Liver (tissue), 9 donors: ENCODE measurements around the gene GGN. TPM values are rescaled to one million over a fixed set of nuclear protein-coding genes. Genes with fewer than 3 reads are reported as not detected.

ENCODE experiments used
- DNase-seq: peaks from one replicate; pipeline ENCODE4 v3.0.0-alpha.2; 2017; ENCODE audit warnings: low spot score
- H3K27ac ChIP-seq, 2 donors: one replicate each; pipeline ENCODE4 v1.7.0; 2013; ENCODE audit warnings: inconsistent platforms in 2 of 2, low read length in 2 of 2, control low read depth in 1 of 2, low read depth in 1 of 2, mild to moderate bottlenecking in 1 of 2
- H3K27me3 ChIP-seq, 4 donors: one replicate each; pipeline versions ENCODE4 v1.6.1 to v1.7.0; 2013; ENCODE audit warnings: low read length in 3 of 4, inconsistent platforms in 1 of 4, mild to moderate bottlenecking in 1 of 4, moderate library complexity in 1 of 4; ENCODE audit not compliant: control insufficient read depth in 4 of 4, insufficient read depth in 4 of 4
- H3K36me3 ChIP-seq, 4 donors: one replicate each; pipeline versions ENCODE4 v1.6.1 to v1.7.0; 2013; ENCODE audit warnings: low read length in 3 of 4, mild to moderate bottlenecking in 3 of 4, low read depth in 1 of 4, moderate library complexity in 1 of 4; ENCODE audit not compliant: control insufficient read depth in 4 of 4, insufficient read depth in 3 of 4
- H3K4me1 ChIP-seq, 4 donors: one replicate each; pipeline versions ENCODE4 v1.6.1 to v1.7.0; 2013; ENCODE audit warnings: low read length in 3 of 4, mild to moderate bottlenecking in 3 of 4, moderate library complexity in 1 of 4; ENCODE audit not compliant: control insufficient read depth in 4 of 4, insufficient read depth in 4 of 4
- H3K4me3 ChIP-seq, 3 donors: one replicate each; pipeline versions ENCODE4 v1.6.1 to v1.7.0; 2013; ENCODE audit warnings: low read length in 3 of 3, control low read depth in 1 of 3, low read depth in 1 of 3, mild to moderate bottlenecking in 1 of 3
- H3K9ac ChIP-seq, 2 donors: one replicate each; pipeline ENCODE4 v1.7.0; 2013; ENCODE audit warnings: low read length in 2 of 2, mild to moderate bottlenecking in 2 of 2, moderate library complexity in 2 of 2, control low read depth in 1 of 2, low read depth in 1 of 2
- H3K9me3 ChIP-seq, 4 donors: one replicate each; pipeline versions ENCODE4 v1.6.1 to v1.7.0; 2013; ENCODE audit warnings: low read length in 3 of 4; ENCODE audit not compliant: control insufficient read depth in 4 of 4
- EGR1 ChIP-seq, 2 donors: IDR thresholded peaks; 2 replicates each; pipeline ENCODE4 v1.6.1; 2016 to 2018; ENCODE audit warnings: antibody characterized with exemption in 2 of 2, low read depth in 2 of 2
- FOXA1 ChIP-seq: IDR thresholded peaks from 2 replicates; pipeline ENCODE4 v1.6.1; 2016; ENCODE audit warnings: antibody characterized with exemption
- FOXA2 ChIP-seq: IDR thresholded peaks from 2 replicates; pipeline ENCODE4 v1.6.1; 2016; ENCODE audit warnings: antibody characterized with exemption
- GABPA ChIP-seq, 2 donors: IDR thresholded peaks in 1 of 2; conservative IDR thresholded peaks in 1 of 2; 2 replicates each; pipeline ENCODE4 v1.6.1; 2016; ENCODE audit warnings: antibody characterized with exemption in 2 of 2, mild to moderate bottlenecking in 1 of 2, moderate library complexity in 1 of 2
- HNF4A ChIP-seq, 2 donors: conservative IDR thresholded peaks; 2 replicates each; pipeline ENCODE4 v1.6.1; 2016; ENCODE audit warnings: antibody characterized with exemption in 2 of 2, mild to moderate bottlenecking in 2 of 2
- HNF4G ChIP-seq: IDR thresholded peaks from 2 replicates; pipeline ENCODE4 v1.6.1; 2016; ENCODE audit warnings: antibody characterized with exemption
- JUND ChIP-seq, 2 donors: IDR thresholded peaks; 2 replicates each; pipeline ENCODE4 v1.6.1; 2016; ENCODE audit warnings: antibody characterized with exemption in 2 of 2
- NR2F2 ChIP-seq: IDR thresholded peaks from 2 replicates; pipeline ENCODE4 v1.6.1; 2016; ENCODE audit warnings: antibody characterized with exemption
- RAD21 ChIP-seq, 2 donors: IDR thresholded peaks; 2 replicates each; pipeline ENCODE4 v1.6.1; 2016; ENCODE audit warnings: antibody characterized with exemption in 2 of 2, mild to moderate bottlenecking in 2 of 2
- RXRA ChIP-seq, 2 donors: IDR thresholded peaks; 2 replicates each; pipeline ENCODE4 v1.6.1; 2017 to 2018; ENCODE audit warnings: antibody characterized with exemption in 2 of 2, mild to moderate bottlenecking in 1 of 2
- SP1 ChIP-seq: IDR thresholded peaks from 2 replicates; pipeline ENCODE4 v1.6.1; 2018; ENCODE audit warnings: antibody characterized with exemption, mild to moderate bottlenecking
- TAF1 ChIP-seq: conservative IDR thresholded peaks from 2 replicates; pipeline ENCODE4 v1.6.1; 2016; ENCODE audit warnings: antibody characterized with exemption, mild to moderate bottlenecking
- YY1 ChIP-seq: IDR thresholded peaks from 2 replicates; pipeline ENCODE4 v1.6.1; 2016; ENCODE audit warnings: antibody characterized with exemption, mild to moderate bottlenecking
- WGBS: extraction: QIAGEN DNeasy Blood & Tissue Kit; methylation state at CpG from one replicate; pipeline ENCODE4 v1.1.7; 2013; 5-methylcytosine and 5-hydroxymethylcytosine counted together
- polyA plus RNA-seq, 2 donors: library from polyadenylated mRNA; stranded (reverse) in 1 of 2; unstranded in 1 of 2; fragments of 200-250 nt in 1 of 2; fragments of >200 nt in 1 of 2; fragmentation: Nextera tagmentation in 1 of 2; extraction: Ambion mirVana in 1 of 2; gene quantifications; one replicate each; pipeline versions ENCODE4 v1.2.1 to v1.2.3, GENCODE V29; 2013 to 2015
- total RNA-seq, 2 donors: library from RNA; depleted of rRNA; stranded (reverse); fragments of >200 nt; gene quantifications; one replicate each; pipeline ENCODE4 v1.2.3, GENCODE V29; 2014
- TF ChIP-seq, protein P1 (sequence below): IDR thresholded peaks from 2 replicates; pipeline ENCODE4 v1.6.1; 2016; ENCODE audit warnings: antibody characterized with exemption
- TF ChIP-seq, protein P2 (sequence below): IDR thresholded peaks from 2 replicates; pipeline ENCODE4 v1.6.1; 2016; ENCODE audit warnings: antibody characterized with exemption
- TF ChIP-seq, protein P3 (sequence below): IDR thresholded peaks from 2 replicates; pipeline ENCODE4 v1.6.1; 2016; ENCODE audit warnings: antibody characterized with exemption
- TF ChIP-seq, protein P4 (sequence below): IDR thresholded peaks from 2 replicates; pipeline ENCODE4 v1.6.1; 2016; ENCODE audit warnings: antibody characterized with exemption, mild to moderate bottlenecking
- TF ChIP-seq, protein P5 (sequence below): fragments of 150-350 bp; IDR thresholded peaks from 2 replicates; pipeline ENCODE4 v1.5.1; 2017; ENCODE audit warnings: improper control_type of control experiment, low read depth, low read length; ENCODE audit not compliant: missing input control
- donor health status: healthy.
- donor health status: healthy.
- donor health status: healthy.
- donor health status: healthy.
- donor health status: healthy.

GGN gene
- total and polyA plus RNA-seq, 4 donors, result not detected

DNA sequence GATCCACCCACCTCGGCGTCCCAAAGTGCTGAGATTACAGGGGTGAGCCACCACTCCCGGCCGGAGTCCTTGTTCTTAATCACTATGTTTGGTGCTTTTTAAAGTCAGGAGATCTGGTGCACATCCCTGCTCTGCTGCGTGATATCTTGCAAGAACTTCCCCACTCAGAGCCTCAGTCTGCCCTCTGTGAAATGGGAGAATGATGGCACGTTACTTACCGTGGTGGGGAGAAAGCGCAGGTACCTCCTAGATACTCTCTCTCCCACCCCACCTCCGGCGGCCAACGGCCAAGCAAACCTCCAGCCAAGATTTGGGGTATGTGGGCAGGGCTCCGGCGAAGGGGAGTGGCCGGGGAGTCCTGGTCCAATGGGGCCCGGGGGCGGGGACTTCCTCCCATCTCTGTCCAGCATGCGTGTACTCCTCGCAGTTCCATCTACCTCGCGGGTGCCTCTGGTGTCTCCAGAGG, 45.5 kb upstream of the GGN start, which contains the start of gene RYR1:
Gene RYR1 (plus strand): TSS at position 424 of the 466 bp plus-strand sequence. CDS start 139 bp downstream, outside the sequence.
- no peak within 1 kb of the TSS for H3K4me3 ChIP-seq
- H3K27me3 ChIP-seq, result peaks cover 0 to 9% (median 4%) of the 10 kb centered on the region in 4 donors
- H3K9ac ChIP-seq, result no peak within 1 kb of the TSS
- H3K9me3 ChIP-seq, result no peaks in the 10 kb centered on the region
- peaks cover 0 to 2% (median 0%) of the 10 kb centered on the region in 4 donors for H3K4me1 ChIP-seq
- H3K36me3 ChIP-seq, result no peaks in the 10 kb centered on the region
- TF ChIP-seq FOXA2 (no peak), EGR1 (IDR thresholded peaks at IDR 0.05; ENCODE audit: low read depth in 2 of 2) (no peak)
- H3K27ac ChIP-seq, result no peak within 1 kb of the TSS
- DNase-seq, result peak; percentile 44
- WGBS, result 16% methylated on average over 20 of the region's 20 CpGs

DNA sequence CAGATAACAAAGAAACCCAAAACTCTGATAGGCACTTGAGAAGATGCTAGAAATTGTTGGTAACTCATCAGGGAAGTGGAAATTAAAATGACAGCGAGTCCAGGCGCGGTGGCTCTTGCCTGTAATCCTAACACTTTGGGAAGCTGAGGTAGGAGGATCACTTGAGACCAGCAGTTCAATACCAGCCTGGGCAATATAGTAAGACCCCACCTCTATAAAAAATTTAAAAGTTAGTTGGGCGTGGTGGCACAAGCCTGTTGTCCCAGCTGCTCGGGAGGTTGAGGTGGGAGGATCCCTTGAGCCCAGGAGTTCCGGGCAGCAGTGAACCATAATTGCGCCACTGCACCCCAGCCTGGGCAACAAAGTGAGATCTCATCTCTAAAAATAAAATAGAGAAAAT, 43.1 kb upstream of the GGN start:
- Histone ChIP-seq H3K4me3 (no peak overlapping the region), H3K9ac (no peak overlapping the region), H3K9me3 (no peaks in the 10 kb centered on the region), H3K36me3 (no peaks in the 10 kb centered on the region), H3K4me1 (peaks cover 0 to 2% (median 0%) of the 10 kb centered on the region in 4 donors), H3K27ac (no peak overlapping the region), H3K27me3 (peaks cover 0 to 9% (median 4%) of the 10 kb centered on the region in 4 donors)
- no peak for DNase-seq
- WGBS, result 85% methylated on average over 7 of the region's 7 CpGs
- TF ChIP-seq RAD21 (IDR thresholded peaks at IDR 0.05) (no peak), JUND (IDR thresholded peaks at IDR 0.05) (no peak), NR2F2 (no peak), TAF1 (no peak), HNF4A (conservative IDR thresholded peaks at IDR 0.05) (no peak), HNF4G (no peak), FOXA2 (no peak), EGR1 (IDR thresholded peaks at IDR 0.05; ENCODE audit: low read depth in 2 of 2) (no peak), RXRA (IDR thresholded peaks at IDR 0.05) (no peak), FOXA1 (no peak), YY1 (no peak), SP1 (no peak), GABPA (IDR thresholded peaks at IDR 0.05 in 1 of 2, conservative IDR thresholded peaks at IDR 0.05 in 1 of 2) (no peak)
- TF ChIP-seq, protein P1, sequence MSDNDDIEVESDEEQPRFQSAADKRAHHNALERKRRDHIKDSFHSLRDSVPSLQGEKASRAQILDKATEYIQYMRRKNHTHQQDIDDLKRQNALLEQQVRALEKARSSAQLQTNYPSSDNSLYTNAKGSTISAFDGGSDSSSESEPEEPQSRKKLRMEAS, result no peak
- TF ChIP-seq, protein P2, sequence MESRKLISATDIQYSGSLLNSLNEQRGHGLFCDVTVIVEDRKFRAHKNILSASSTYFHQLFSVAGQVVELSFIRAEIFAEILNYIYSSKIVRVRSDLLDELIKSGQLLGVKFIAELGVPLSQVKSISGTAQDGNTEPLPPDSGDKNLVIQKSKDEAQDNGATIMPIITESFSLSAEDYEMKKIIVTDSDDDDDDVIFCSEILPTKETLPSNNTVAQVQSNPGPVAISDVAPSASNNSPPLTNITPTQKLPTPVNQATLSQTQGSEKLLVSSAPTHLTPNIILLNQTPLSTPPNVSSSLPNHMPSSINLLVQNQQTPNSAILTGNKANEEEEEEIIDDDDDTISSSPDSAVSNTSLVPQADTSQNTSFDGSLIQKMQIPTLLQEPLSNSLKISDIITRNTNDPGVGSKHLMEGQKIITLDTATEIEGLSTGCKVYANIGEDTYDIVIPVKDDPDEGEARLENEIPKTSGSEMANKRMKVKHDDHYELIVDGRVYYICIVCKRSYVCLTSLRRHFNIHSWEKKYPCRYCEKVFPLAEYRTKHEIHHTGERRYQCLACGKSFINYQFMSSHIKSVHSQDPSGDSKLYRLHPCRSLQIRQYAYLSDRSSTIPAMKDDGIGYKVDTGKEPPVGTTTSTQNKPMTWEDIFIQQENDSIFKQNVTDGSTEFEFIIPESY, result no peak
- TF ChIP-seq, protein P3, sequence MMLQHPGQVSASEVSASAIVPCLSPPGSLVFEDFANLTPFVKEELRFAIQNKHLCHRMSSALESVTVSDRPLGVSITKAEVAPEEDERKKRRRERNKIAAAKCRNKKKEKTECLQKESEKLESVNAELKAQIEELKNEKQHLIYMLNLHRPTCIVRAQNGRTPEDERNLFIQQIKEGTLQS, result no peak
- TF ChIP-seq, protein P4, sequence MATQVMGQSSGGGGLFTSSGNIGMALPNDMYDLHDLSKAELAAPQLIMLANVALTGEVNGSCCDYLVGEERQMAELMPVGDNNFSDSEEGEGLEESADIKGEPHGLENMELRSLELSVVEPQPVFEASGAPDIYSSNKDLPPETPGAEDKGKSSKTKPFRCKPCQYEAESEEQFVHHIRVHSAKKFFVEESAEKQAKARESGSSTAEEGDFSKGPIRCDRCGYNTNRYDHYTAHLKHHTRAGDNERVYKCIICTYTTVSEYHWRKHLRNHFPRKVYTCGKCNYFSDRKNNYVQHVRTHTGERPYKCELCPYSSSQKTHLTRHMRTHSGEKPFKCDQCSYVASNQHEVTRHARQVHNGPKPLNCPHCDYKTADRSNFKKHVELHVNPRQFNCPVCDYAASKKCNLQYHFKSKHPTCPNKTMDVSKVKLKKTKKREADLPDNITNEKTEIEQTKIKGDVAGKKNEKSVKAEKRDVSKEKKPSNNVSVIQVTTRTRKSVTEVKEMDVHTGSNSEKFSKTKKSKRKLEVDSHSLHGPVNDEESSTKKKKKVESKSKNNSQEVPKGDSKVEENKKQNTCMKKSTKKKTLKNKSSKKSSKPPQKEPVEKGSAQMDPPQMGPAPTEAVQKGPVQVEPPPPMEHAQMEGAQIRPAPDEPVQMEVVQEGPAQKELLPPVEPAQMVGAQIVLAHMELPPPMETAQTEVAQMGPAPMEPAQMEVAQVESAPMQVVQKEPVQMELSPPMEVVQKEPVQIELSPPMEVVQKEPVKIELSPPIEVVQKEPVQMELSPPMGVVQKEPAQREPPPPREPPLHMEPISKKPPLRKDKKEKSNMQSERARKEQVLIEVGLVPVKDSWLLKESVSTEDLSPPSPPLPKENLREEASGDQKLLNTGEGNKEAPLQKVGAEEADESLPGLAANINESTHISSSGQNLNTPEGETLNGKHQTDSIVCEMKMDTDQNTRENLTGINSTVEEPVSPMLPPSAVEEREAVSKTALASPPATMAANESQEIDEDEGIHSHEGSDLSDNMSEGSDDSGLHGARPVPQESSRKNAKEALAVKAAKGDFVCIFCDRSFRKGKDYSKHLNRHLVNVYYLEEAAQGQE, result no peak
- TF ChIP-seq, protein P5, sequence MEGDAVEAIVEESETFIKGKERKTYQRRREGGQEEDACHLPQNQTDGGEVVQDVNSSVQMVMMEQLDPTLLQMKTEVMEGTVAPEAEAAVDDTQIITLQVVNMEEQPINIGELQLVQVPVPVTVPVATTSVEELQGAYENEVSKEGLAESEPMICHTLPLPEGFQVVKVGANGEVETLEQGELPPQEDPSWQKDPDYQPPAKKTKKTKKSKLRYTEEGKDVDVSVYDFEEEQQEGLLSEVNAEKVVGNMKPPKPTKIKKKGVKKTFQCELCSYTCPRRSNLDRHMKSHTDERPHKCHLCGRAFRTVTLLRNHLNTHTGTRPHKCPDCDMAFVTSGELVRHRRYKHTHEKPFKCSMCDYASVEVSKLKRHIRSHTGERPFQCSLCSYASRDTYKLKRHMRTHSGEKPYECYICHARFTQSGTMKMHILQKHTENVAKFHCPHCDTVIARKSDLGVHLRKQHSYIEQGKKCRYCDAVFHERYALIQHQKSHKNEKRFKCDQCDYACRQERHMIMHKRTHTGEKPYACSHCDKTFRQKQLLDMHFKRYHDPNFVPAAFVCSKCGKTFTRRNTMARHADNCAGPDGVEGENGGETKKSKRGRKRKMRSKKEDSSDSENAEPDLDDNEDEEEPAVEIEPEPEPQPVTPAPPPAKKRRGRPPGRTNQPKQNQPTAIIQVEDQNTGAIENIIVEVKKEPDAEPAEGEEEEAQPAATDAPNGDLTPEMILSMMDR, result no peak
